Breast epithelium (tissue), 4 donors: Measurements from ENCODE around the gene PLXND1. TPM values are rescaled to one million over a fixed set of nuclear protein-coding genes. Genes with fewer than 3 reads are reported as not detected.

ENCODE experiments used
- DNase-seq, 2 donors: peaks; one replicate each; pipeline ENCODE4 v3.0.0-alpha.2; 2019; ENCODE audit warnings: low spot score in 2 of 2
- H3K27ac ChIP-seq, 2 donors: fragments of 200-600 bp; sonication (generic) in 1 of 2; one replicate each; pipeline ENCODE4 v1.5.1; 2016 to 2019; ENCODE audit warnings: mild to moderate bottlenecking in 1 of 2
- H3K27me3 ChIP-seq, 2 donors: fragments of 200-600 bp; sonication (generic) in 1 of 2; one replicate each; pipeline versions ENCODE4 v1.5.1 to v1.6.0; 2017 to 2019; ENCODE audit warnings: control low read depth in 1 of 2, mild to moderate bottlenecking in 1 of 2
- H3K36me3 ChIP-seq: fragments of 200-600 bp; one replicate; pipeline ENCODE4 v1.5.1; 2019
- H3K4me1 ChIP-seq, 2 donors: fragments of 200-600 bp; sonication (generic); one replicate each; pipeline ENCODE4 v1.5.1; 2016 to 2019; ENCODE audit warnings: control low read depth in 1 of 2
- H3K4me3 ChIP-seq, 3 donors: fragments of 200-600 bp; sonication (generic); 1 replicate in 2 of 3; 2 replicates in 1 of 3; pipeline ENCODE4 v1.5.1; 2016 to 2019; ENCODE audit warnings: mild to moderate bottlenecking in 3 of 3, moderate library complexity in 2 of 3
- H3K9me3 ChIP-seq, 2 donors: fragments of 200-600 bp; sonication (generic) in 1 of 2; one replicate each; pipeline ENCODE4 v1.5.1; 2016 to 2019; ENCODE audit warnings: control low read depth in 1 of 2
- POLR2A ChIP-seq: fragments of 450-650 bp; IDR thresholded peaks from one replicate; pipeline ENCODE4 v1.6.1; 2016; ENCODE audit warnings: antibody characterized with exemption, mild to moderate bottlenecking, moderate library complexity
- POLR2AphosphoS5 ChIP-seq, 3 donors: sonication (generic); formaldehyde crosslinking; IDR thresholded peaks; one replicate each; pipeline ENCODE4 v1.6.1; 2017; ENCODE audit warnings: antibody characterized with exemption in 3 of 3
- intact Hi-C: fragments of 100-400 bp; cut with DNase I; formaldehyde crosslinking; loops from one replicate; pipeline ENCODE4 v1.15.1; 2023; ENCODE audit warnings: low total_unique reads
- total RNA-seq, 3 donors: library from RNA; depleted of rRNA; stranded (reverse); fragments of >200 nt; gene quantifications; one replicate each; pipeline ENCODE4 v1.1.0, GENCODE V29; 2016
- TF ChIP-seq, protein P1 (sequence below), 3 donors: fragments of 450-650 bp; IDR thresholded peaks; one replicate each; pipeline ENCODE4 v1.5.1; 2016 to 2017; ENCODE audit warnings: antibody characterized with exemption in 3 of 3, mild to moderate bottlenecking in 3 of 3, moderate library complexity in 3 of 3

The PLXND1 gene
- total RNA-seq, 3 donors from 2014 or later, result 53.6 to 187 (median 118) TPM

DNA sequence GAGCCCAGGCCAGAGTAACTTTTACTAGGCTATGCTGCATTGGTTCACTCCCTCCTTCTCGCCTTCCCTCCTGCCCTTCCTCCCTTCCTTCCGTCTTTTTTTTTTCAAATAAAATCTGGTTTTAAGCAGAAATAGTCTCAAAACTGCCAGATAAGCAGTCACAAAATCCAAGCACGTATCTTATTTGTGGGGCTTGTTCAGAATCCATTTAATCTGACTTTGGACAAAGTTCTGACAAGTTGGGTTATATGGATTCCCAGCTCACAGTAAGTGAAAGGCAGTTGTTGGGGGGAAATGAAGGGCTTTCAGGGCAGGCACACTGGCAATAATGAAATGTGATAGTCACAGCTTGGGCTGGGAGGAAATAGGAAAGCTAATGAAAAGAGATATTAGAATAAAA lies 32.0 kb upstream of the PLXND1 start:
- Histone ChIP-seq H3K27ac (no peak overlapping the region), H3K27me3 (no peaks in the 10 kb centered on the region), H3K9me3 (no peaks in the 10 kb centered on the region), H3K4me3 (no peak overlapping the region), H3K36me3 (no peaks in the 10 kb centered on the region), H3K4me1 (no peaks in the 10 kb centered on the region)
- intact Hi-C loops, result no loop called here
- DNase-seq, result no peak
- TF ChIP-seq, protein P1, sequence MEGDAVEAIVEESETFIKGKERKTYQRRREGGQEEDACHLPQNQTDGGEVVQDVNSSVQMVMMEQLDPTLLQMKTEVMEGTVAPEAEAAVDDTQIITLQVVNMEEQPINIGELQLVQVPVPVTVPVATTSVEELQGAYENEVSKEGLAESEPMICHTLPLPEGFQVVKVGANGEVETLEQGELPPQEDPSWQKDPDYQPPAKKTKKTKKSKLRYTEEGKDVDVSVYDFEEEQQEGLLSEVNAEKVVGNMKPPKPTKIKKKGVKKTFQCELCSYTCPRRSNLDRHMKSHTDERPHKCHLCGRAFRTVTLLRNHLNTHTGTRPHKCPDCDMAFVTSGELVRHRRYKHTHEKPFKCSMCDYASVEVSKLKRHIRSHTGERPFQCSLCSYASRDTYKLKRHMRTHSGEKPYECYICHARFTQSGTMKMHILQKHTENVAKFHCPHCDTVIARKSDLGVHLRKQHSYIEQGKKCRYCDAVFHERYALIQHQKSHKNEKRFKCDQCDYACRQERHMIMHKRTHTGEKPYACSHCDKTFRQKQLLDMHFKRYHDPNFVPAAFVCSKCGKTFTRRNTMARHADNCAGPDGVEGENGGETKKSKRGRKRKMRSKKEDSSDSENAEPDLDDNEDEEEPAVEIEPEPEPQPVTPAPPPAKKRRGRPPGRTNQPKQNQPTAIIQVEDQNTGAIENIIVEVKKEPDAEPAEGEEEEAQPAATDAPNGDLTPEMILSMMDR (IDR thresholded peaks at IDR 0.05), result no peak
- TF ChIP-seq POLR2A (no peak), POLR2AphosphoS5 (IDR thresholded peaks at IDR 0.05) (no peak)

DNA sequence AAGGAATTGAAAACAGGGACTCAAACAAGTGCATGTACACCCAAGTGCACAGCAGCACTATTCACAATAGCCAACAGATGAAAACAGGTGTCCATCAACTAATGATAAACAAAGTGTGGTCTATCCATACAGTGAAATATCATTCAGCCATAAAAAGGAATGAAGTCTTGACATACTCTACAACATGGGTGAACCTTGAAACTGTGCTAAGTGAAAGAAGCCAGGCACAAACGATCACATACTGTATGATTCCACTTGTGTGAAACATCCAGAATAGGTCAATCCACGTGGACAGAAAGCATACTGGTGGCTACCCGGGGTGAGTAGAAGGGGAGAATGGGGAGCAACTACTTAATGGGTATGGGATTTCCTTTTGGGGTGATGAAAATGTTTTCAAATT lies 29.6 kb upstream of the PLXND1 start:
- H3K27ac ChIP-seq, result no peak overlapping the region
- no peak for DNase-seq

DNA sequence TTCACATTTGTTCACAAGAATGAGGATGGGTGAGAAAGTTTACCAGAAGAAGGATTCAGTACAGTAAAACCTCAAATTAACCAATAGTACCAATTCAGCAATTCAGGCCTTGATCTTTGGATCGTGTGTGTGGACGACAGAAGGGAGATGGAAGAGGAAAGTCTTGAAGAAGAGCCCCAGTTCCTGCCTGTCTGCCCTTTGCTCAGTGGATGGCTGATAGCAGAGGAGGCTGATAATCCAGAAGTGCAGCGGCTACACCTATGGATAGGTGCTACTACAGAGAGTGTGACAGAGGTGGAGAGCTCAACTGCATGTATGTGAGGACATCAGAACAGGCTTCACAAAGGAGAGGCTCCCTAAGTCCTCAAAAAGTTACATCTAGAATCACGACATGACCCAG lies 29.2 kb upstream of the PLXND1 start:
- no peaks in the 10 kb centered on the region for H3K36me3 ChIP-seq
- no peak for DNase-seq
- no peaks in the 10 kb centered on the region for H3K27me3 ChIP-seq
- TF ChIP-seq, protein P1 (IDR thresholded peaks at IDR 0.05), result no peak
- TF ChIP-seq POLR2AphosphoS5 (IDR thresholded peaks at IDR 0.05) (no peak), POLR2A (no peak)
- H3K27ac ChIP-seq, result no peak overlapping the region
- intact Hi-C loops, result no loop called here
- H3K4me3 ChIP-seq, result no peak overlapping the region
- H3K9me3 ChIP-seq, result no peaks in the 10 kb centered on the region
- no peaks in the 10 kb centered on the region for H3K4me1 ChIP-seq

More for the DNA sequence above, 29.6 kb upstream of the PLXND1 start:
- Histone ChIP-seq H3K4me1 (no peaks in the 10 kb centered on the region), H3K9me3 (no peaks in the 10 kb centered on the region), H3K27me3 (no peaks in the 10 kb centered on the region), H3K4me3 (no peak overlapping the region), H3K36me3 (no peaks in the 10 kb centered on the region)
- TF ChIP-seq POLR2AphosphoS5 (IDR thresholded peaks at IDR 0.05) (no peak), POLR2A (no peak)
- TF ChIP-seq, protein P1 (IDR thresholded peaks at IDR 0.05), result no peak
- intact Hi-C loops, result no loop called here

DNA sequence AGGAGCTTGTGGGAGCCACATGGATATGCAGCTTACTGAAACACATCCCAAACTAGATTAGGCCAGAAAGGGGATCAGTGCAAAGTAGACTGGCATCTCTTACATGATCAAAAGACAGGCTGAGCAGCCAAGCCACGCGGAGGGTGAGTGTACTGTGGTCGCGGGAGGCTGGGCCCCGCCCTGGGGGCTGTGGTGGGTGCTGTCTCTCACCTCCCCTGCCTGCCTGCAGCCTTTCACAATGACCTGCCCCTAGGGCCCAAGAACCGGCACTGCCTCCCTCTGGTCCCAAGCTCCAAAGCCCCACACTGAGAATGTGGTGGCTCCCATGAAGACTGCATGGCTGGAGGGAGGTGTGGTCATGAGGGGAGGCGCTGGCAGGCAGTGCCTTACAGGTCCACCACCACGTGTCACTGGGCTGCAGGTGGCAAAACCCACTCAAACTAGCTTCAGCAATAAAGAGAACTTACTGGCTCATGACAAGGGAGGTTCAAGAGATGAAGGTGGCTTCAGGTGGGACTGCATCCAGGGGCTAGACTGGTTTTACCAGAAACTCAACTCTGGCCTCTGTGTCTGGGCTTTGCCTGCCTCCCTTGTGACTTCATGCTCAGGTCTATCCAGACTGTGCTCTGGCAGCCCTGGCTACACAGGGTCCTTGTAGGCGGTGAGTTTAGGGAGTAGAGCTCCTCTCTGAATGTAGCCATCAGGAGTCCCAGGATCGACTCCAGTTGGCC lies 27.4 kb upstream of the PLXND1 start:
- Histone ChIP-seq H3K9me3 (no peaks in the 10 kb centered on the region), H3K27me3 (no peaks in the 10 kb centered on the region), H3K4me1 (no peaks in the 10 kb centered on the region), H3K4me3 (no peak overlapping the region), H3K36me3 (no peaks in the 10 kb centered on the region), H3K27ac (no peak overlapping the region)
- intact Hi-C loops, result no loop called here
- no peak for TF ChIP-seq POLR2AphosphoS5 (IDR thresholded peaks at IDR 0.05)
- TF ChIP-seq POLR2A, result no peak
- TF ChIP-seq, protein P1 (IDR thresholded peaks at IDR 0.05), result no peak
- DNase-seq, result no peak

DNA sequence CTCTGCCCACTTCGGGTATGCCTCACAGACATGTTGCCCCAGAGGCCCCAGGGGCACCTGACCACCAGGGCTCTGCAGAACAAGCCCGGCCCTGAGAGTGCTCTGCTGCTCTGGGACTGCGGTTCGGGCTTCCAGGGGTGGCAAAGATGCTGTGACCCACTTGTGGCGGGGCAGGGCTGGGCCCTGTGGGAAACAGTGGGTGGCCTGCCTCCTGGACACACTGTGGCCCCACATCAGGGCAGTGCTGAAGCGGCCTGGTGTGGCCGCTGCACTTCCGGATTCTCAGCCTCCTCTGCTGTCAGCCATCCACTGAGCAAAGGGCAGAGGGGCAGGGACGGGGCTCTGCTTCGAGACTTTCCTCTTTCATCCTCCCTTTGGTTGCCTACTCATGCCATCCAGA lies 26.5 kb upstream of the PLXND1 start:
- no peak for DNase-seq
- intact Hi-C loops, result no loop called here
- H3K4me1 ChIP-seq, result peaks cover 0 to 4% of the 10 kb centered on the region in 2 donors
- no peaks in the 10 kb centered on the region for H3K27me3 ChIP-seq
- no peaks in the 10 kb centered on the region for H3K36me3 ChIP-seq
- no peaks in the 10 kb centered on the region for H3K9me3 ChIP-seq
- no peak overlapping the region for H3K27ac ChIP-seq
- H3K4me3 ChIP-seq, result no peak overlapping the region
- TF ChIP-seq, protein P1 (IDR thresholded peaks at IDR 0.05), result no peak
- TF ChIP-seq POLR2AphosphoS5 (IDR thresholded peaks at IDR 0.05) (no peak), POLR2A (no peak)
